ENCODE results near the gene OXLD1. TPM values are rescaled to one million over a fixed set of nuclear protein-coding genes. Genes with fewer than 3 reads are reported as not detected.

OXLD1 gene
- polyA plus RNA-seq, 4 donors, result 14.6 to 28.2 (median 19.5) TPM

- DNase-seq (ENCODE audit: low read depth in 4 of 4, low spot score in 2 of 4), result no peak
Measured at GRCh38 chr17:81655378-81656117, 10.9 kb downstream of the OXLD1 start.

- DNase-seq (ENCODE audit: low read depth in 4 of 4, low spot score in 2 of 4), result no peak
Measured at GRCh38 chr17:81652906-81653771, 13.3 kb downstream of the OXLD1 start.

DNA sequence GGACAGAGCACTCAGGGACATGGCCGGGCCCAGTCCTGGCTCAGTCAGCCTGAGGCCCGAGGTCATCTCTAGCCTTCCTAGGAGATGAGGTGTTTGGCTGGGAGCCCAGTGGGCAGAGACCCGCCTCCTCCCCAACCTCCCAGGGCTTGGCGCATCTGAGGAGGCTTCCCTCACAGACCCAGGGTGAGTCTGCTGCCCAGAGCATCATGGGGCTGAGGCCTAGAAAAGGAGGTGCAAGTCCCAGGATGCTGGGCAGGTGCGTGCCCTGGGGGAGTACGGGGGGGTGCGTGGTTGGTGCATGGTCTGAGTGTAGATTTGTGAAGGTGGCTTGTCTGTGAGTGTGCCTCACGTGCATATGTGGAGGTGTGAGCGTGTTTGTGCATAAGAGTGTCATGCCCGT, 14.7 kb downstream of the OXLD1 start:
- no peak for DNase-seq (ENCODE audit: low read depth in 4 of 4, low spot score in 2 of 4)

DNA sequence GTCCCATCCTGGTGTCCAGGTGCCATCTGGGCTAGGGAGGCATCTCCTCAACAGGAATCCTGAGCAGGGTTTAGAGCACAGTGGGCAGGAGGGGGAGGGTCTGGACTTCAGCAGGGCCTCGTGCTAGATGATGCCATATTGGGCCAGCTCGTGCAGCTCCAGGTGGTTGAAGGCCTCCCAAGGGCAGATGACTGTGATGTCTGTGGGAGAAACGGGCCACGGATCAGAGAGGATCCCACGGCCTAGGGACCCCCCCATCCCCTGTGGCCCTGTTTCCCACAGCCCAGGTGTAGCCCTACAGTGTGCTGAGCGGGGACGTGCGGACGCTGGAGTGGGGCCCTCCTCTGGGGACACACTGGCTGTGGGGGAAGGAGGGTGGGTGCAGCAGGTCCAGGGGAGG, 15.5 kb downstream of the OXLD1 start:
- no peak for DNase-seq (ENCODE audit: low read depth in 4 of 4, low spot score in 2 of 4)

GRCh38 chr17:81648707-81649085, 17.7 kb downstream of the OXLD1 start:
- DNase-seq (ENCODE audit: low read depth in 4 of 4, low spot score in 2 of 4), result no peak

DNA sequence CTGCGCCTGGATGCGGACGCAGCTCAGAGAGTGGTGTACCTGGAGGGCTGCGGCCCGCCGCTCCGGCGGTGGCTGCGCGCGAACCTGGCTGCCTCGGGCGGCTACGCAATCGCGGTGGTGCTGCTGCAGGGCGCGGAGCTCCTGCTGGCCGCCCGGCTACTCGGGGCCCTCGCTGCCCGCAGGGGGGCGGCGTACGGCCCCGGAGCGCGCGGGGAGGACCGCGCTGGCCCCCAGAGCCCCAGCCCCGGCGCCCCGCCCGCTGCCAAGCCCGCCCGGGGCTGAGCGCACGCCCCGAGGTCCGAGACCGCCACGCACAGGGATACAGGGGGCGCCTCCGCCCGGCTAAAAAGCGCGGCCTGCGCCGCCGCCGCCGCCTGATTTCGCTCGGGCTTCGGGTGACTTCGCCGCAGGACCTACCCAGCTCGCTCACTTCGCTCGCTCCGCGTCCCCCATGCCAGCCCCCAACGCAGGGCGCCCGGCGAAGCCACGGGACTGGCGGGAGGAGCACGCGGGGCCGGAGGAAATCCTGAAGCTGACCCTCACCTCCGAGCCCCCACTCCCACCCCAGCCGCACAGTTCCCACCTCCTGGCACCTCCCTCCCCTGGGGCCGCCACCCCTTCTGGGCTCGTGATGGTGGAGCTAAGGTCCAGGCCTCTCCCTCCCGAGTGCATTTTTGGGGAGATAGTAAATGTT, 18.2 kb downstream of the OXLD1 start:
- DNase-seq (ENCODE audit: low read depth in 4 of 4, low spot score in 2 of 4), result no peak

DNA sequence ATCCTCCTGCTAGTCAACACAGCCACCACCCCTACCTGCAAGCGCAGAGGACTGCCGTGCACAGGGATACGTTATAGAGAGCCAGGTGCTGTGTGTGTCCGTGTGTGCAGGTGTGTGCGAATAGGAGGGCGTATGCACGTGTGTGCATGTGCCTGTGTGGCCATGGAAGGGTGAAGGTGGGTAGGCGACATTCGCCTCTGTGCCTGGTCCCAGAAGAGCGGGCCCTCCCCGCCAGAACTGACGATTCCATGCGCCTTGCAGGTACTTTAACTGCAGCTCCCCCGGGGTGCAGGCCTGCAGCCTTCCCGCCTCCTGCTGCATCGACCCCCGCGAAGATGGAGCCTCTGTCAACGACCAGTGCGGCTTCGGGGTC, 18.8 kb downstream of the OXLD1 start:
- DNase-seq (ENCODE audit: low read depth in 4 of 4, low spot score in 2 of 4), result no peak

DNA sequence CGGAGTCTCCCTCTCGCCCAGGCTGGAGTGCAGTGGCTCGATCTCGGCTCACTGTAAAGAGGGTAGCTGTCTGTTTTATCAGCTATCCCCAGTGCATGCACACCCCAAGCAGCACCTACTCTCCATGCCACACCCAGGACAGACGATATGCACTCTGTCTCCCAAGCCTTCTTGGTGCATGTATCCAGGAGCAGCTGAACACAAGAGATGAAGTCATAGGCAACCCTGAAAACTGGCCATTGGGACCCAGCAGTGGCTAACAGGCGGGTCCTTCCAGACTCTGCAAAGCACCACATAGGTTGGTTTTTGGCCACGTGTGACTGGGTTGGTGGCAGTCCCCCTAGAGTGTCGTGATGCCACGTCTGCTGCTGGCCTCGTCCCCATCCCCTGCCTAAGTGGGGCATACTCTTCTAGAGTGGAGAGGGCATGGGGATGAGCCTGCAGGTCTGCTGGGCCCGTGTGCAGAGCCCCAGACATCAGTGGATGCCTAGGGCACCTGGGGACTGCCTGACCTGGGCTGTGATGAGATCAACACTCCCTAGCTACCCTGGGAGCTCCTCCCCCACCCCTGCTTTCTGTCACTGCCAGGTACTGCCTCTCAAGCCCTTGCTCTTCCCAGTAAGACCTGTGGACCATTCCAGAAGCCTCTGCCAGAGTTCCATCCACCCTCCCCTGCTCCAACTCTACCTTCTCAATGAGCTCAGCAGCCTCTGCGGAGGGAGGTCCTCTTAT, 19.4 kb downstream of the OXLD1 start:
- no peak for DNase-seq (ENCODE audit: low read depth in 4 of 4, low spot score in 2 of 4)

GRCh38 chr17:81644976-81645952, 21.1 kb downstream of the OXLD1 start:
- DNase-seq (ENCODE audit: low read depth in 4 of 4, low spot score in 2 of 4), result no peak

GRCh38 chr17:81644496-81644895, 21.9 kb downstream of the OXLD1 start:
- DNase-seq (ENCODE audit: low read depth in 4 of 4, low spot score in 2 of 4), result no peak

- DNase-seq (ENCODE audit: low read depth in 4 of 4, low spot score in 2 of 4), result no peak
Measured at GRCh38 chr17:81641825-81642489, 24.4 kb downstream of the OXLD1 start.

DNA sequence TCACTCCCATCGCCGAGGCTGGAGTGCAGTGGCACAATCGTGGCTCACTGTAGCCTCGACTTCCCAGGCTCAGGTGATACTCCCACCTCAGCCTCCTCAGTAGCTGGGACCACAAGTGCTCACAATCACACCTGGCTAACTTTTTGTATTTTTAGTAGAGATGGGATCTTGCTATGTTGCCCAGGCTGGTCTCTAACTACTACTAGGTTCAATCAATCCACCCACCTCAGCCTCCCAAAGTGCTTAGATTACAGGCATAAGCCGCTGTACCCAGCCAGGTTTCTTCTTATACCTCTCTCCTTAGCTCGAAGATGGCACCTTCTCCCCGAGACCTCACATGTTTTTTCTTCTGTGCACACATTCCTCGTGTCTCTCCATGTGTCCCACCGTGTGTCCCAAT, 26.4 kb downstream of the OXLD1 start:
- no peak for DNase-seq (ENCODE audit: low read depth in 4 of 4, low spot score in 2 of 4)

DNA sequence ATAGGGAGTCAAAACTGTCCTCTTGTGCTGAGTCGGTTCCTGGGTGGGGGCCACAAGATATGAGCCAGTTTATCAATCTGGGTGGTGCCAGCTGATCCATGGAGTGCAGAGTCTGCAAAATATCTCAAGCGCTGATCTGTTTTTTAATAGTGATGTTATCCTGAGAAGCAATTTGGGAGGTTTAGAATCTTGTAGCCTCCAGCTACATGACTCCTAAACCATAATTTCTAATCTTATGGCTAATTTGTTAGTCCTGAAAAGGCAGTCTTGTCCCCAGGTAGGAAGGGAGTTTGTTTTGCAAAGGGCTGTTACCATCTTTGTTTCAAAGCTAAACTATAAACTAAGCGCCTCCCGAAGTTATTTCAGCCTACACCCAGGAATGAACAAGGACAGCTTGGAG, 27.7 kb downstream of the OXLD1 start:
- DNase-seq (ENCODE audit: low read depth in 4 of 4, low spot score in 2 of 4), result no peak

DNA sequence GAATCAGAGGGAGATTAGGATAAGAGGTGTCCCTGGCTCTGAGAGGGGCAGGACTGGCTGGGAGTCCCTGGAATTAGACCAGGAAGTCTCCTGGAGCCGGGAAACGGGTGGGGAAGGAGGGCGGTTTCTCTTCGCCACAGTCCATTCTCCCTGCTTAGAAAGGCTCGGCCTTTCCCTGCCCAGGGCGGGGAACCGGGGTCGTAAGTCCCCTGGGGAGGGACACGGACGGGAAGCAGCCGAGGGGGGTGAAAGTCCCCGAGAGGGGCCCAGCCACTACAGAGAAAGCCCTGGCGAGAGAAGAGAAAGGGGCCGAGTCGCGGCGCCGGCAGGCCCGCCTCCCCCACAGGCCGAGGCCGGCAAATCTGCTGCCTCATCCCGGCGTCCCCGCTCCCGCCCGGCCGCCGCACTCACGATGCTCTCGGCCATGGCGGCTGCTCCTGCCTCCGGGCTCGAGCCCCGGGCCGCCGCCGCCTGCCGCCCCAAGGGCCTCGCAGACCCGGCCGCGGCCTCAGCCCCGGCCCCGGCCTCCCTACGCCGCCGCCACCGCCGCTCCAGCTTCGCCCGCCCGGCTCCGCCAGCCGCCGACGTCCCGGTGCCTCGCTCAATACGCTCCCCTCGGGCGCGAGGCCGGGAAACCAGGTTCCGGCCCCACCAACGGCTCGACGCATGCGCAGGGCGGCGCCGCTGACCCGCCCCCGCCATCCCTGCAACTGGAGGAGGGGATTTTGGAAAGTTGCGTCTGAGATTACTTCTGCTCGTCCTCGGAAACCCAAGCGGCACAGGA, 29.7 kb downstream of the OXLD1 start, which contains the start of the genes NPLOC4 and TSPAN10:
Gene NPLOC4, minus strand, starts transcription at position 608 of the 784 bp plus-strand sequence. Its CDS starts 182 bp downstream, at position 426.
Gene TSPAN10, plus strand, starts transcription at position 692 of the 784 bp plus-strand sequence. CDS start 5,217 bp downstream, outside the sequence.
- DNase-seq (ENCODE audit: low read depth in 4 of 4, low spot score in 2 of 4), result peak; percentile 62 to 76 (median 72)

GRCh38 chr17:81635973-81636504, 30.4 kb downstream of the OXLD1 start:
- no peak for DNase-seq (ENCODE audit: low read depth in 4 of 4, low spot score in 2 of 4)

- no peak for DNase-seq (ENCODE audit: low read depth in 4 of 4, low spot score in 2 of 4)
Measured at GRCh38 chr17:81635431-81635830, 31.0 kb downstream of the OXLD1 start.

- DNase-seq (ENCODE audit: low read depth in 4 of 4, low spot score in 2 of 4), result no peak
Measured at GRCh38 chr17:81631482-81631881, 34.9 kb downstream of the OXLD1 start.

DNA sequence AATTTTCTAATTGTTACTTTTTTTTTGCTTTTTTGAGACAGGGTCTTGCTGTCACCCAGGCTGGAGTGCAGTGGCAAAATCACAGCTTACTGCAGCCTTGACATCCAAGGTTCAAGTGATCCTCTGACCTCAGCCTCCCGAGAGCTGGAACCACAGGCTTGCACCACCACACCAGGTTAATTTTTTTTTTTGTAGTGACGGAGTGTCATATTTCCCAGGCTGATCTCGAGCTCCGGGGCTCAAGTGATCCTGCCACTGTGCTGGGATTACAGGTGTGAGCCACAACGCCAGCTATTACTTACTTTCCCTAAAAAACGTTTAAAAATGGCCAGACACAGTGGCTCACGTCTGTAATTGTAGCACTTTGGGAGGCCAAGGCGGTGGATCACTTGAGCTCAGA, 36.1 kb downstream of the OXLD1 start:
- no peak for DNase-seq (ENCODE audit: low read depth in 4 of 4, low spot score in 2 of 4)
